Measurements from ENCODE around the gene KRTDAP. TPM values are rescaled to one million over a fixed set of nuclear protein-coding genes. Genes with fewer than 3 reads are reported as not detected.

The KRTDAP gene
- total RNA-seq, 1 experiment from 2014 or later: 1.7 TPM

- Mint-ChIP-seq H3K27me3 (ENCODE audit: low read depth) (peaks cover 20% of the 10 kb centered on the region), H3K36me3 (peaks cover 26% of the 10 kb centered on the region), H3K9me3 (no peaks in the 10 kb centered on the region), H3K27ac (no peak overlapping the region), H3K4me3 (peak overlapping the region; percentile 99), H3K4me1 (peaks cover 24% of the 10 kb centered on the region)
- DNase-seq (ENCODE audit: low spot score) (no peak), ATAC-seq (peak; percentile 2)
- TF ChIP-seq NFYB (CRISPR knock-in tag; conservative IDR thresholded peaks at IDR 0.05; ENCODE audit: low read depth) (no peak), ZNF263 (CRISPR knock-in tag; IDR thresholded peaks at IDR 0.05; ENCODE audit: low read depth) (no peak), SMAD3 (CRISPR knock-in tag; IDR thresholded peaks at IDR 0.05; ENCODE audit: borderline replicate concordance) (no peak), TP53 (CRISPR knock-in tag; IDR thresholded peaks at IDR 0.05) (peak; percentile 17; the same call in 1 of the 2 replicates), CREB1 (CRISPR knock-in tag; IDR thresholded peaks at IDR 0.05) (no peak)
- TF ChIP-seq, protein P1, sequence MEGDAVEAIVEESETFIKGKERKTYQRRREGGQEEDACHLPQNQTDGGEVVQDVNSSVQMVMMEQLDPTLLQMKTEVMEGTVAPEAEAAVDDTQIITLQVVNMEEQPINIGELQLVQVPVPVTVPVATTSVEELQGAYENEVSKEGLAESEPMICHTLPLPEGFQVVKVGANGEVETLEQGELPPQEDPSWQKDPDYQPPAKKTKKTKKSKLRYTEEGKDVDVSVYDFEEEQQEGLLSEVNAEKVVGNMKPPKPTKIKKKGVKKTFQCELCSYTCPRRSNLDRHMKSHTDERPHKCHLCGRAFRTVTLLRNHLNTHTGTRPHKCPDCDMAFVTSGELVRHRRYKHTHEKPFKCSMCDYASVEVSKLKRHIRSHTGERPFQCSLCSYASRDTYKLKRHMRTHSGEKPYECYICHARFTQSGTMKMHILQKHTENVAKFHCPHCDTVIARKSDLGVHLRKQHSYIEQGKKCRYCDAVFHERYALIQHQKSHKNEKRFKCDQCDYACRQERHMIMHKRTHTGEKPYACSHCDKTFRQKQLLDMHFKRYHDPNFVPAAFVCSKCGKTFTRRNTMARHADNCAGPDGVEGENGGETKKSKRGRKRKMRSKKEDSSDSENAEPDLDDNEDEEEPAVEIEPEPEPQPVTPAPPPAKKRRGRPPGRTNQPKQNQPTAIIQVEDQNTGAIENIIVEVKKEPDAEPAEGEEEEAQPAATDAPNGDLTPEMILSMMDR (IDR thresholded peaks at IDR 0.05): peak; percentile 44
- TF ChIP-seq, protein P2, sequence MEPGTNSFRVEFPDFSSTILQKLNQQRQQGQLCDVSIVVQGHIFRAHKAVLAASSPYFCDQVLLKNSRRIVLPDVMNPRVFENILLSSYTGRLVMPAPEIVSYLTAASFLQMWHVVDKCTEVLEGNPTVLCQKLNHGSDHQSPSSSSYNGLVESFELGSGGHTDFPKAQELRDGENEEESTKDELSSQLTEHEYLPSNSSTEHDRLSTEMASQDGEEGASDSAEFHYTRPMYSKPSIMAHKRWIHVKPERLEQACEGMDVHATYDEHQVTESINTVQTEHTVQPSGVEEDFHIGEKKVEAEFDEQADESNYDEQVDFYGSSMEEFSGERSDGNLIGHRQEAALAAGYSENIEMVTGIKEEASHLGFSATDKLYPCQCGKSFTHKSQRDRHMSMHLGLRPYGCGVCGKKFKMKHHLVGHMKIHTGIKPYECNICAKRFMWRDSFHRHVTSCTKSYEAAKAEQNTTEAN (CRISPR knock-in tag; IDR thresholded peaks at IDR 0.05): no peak
- POLR2A ChIA-PET: interaction anchor here (0.6 to 1.2 kb wide), 16 partner anchors 8 to 234 kb away, joined by 3 to 5 read pairs (median 3); partner anchors contain the start of genes COX6B1 and FFAR3
- CTCF ChIA-PET: interaction anchor here (0.6 to 4.0 kb wide), 54 partner anchors 8 to 467 kb away, joined by 3 to 62 read pairs (median 5); partner anchors contain the start of genes ATP4A, COX6B1, ETV2 and HAUS5
Observed at GRCh38 chr19:35510626-35510964, 20.3 kb upstream of the KRTDAP start.

DNA sequence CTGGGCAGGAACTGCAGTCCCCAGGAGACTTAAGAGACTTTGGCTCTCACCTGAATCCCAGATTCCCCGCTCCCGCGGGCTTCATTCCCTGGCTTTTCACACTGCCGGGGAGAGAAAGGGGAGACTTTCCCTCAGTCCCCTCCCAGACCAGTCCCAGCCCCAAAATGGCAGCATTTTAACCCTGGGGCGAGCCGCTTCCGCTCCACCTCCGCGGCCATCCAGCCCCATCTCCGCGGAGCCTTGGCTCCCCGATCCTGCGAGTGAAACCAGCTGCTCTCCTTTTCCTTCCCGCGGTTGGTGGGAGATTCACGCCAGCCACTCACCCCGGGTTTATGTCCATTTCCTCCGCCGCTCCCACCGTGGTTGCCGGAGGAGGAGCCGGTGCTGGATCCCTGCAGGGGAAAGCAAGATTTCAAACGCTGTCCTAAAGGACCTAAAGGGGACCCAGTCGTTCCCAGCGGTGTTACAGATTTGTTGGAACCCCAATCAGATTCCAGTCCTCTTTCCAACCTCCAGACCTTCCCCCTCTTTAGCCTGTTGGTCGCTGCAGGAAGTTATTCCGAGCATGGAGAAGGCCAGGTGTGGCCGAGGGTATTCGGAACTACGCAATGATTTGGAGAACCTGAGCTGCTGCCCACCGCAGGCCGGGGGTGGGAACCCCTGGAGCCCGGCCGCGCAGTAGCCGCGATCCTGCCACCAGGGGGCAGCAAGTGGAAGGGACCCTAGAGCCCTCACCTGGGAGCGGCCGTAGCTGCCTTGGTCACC lies 19.8 kb upstream of the KRTDAP start:
- DNase-seq (ENCODE audit: low spot score) (peak; percentile 97), ATAC-seq (peak; percentile 85)
- H3K4me1 Mint-ChIP-seq: peaks cover 24% of the 10 kb centered on the region
- peaks cover 20% of the 10 kb centered on the region for H3K27me3 Mint-ChIP-seq (ENCODE audit: low read depth)
- CTCF ChIA-PET: interaction anchor here (0.6 to 4.7 kb wide), 58 partner anchors 8 to 466 kb away, joined by 3 to 62 read pairs (median 5); partner anchors contain the start of genes ATP4A, COX6B1, ETV2 and HAUS5
- peak overlapping the region; percentile 97 for H3K27ac Mint-ChIP-seq
- peak overlapping the region; percentile 99 for H3K4me3 Mint-ChIP-seq
- peaks cover 32% of the 10 kb centered on the region for H3K36me3 Mint-ChIP-seq
- POLR2A ChIA-PET: interaction anchor here (0.6 to 1.2 kb wide), 16 partner anchors 8 to 234 kb away, joined by 3 to 5 read pairs (median 3); partner anchors contain the start of genes COX6B1 and FFAR3
- H3K9me3 Mint-ChIP-seq: no peaks in the 10 kb centered on the region
- TF ChIP-seq NFE2L1 (CRISPR knock-in tag; IDR thresholded peaks at IDR 0.05) (no peak), HMGA2 (CRISPR knock-in tag; IDR thresholded peaks at IDR 0.05) (no peak), TEAD1 (CRISPR knock-in tag; IDR thresholded peaks at IDR 0.05) (peak; percentile 97; the same call in 1 of the 2 replicates), ZSCAN18 (CRISPR knock-in tag; IDR thresholded peaks at IDR 0.05) (no peak), ERG (CRISPR knock-in tag; IDR thresholded peaks at IDR 0.05) (peak; percentile 12; the same call in 1 of the 2 replicates), NR2C2 (CRISPR knock-in tag; IDR thresholded peaks at IDR 0.05) (no peak), STAT6 (CRISPR knock-in tag; conservative IDR thresholded peaks at IDR 0.05; ENCODE audit: low read depth) (no peak), USF2 (CRISPR knock-in tag; IDR thresholded peaks at IDR 0.05) (no peak), EMX1 (CRISPR knock-in tag; IDR thresholded peaks at IDR 0.05) (0 out of 2 replicates have a peak, but pooled peaks have one; percentile 57), PRRX2 (CRISPR knock-in tag; IDR thresholded peaks at IDR 0.05) (0 out of 2 replicates have a peak, but pooled peaks have one; percentile 34), CREM (CRISPR knock-in tag; IDR thresholded peaks at IDR 0.05) (no peak), NR1H2 (CRISPR knock-in tag; IDR thresholded peaks at IDR 0.05) (no peak), RELA (CRISPR knock-in tag; IDR thresholded peaks at IDR 0.05; ENCODE audit: borderline replicate concordance) (no peak)
- TF ChIP-seq, protein P3, sequence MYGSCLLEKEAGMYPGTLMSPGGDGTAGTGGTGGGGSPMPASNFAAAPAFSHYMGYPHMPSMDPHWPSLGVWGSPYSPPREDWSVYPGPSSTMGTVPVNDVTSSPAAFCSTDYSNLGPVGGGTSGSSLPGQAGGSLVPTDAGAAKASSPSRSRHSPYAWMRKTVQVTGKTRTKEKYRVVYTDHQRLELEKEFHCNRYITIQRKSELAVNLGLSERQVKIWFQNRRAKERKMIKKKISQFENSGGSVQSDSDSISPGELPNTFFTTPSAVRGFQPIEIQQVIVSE (CRISPR knock-in tag; IDR thresholded peaks at IDR 0.05; ENCODE audit: borderline replicate concordance): no peak
